Thymus (tissue), 11 donors: ENCODE measurements around the gene KCNJ6. TPM values are rescaled to one million over a fixed set of nuclear protein-coding genes. Genes with fewer than 3 reads are reported as not detected.

Experiments used
- DNase-seq, 9 donors: peaks; one replicate each; pipeline ENCODE4 v3.0.0-alpha.2; 2013; ENCODE audit warnings: low spot score in 9 of 9, low read depth in 6 of 9, missing footprints in 1 of 9
- H3K27ac ChIP-seq, 2 donors: one replicate each; pipeline ENCODE4 v1.5.1; 2013; ENCODE audit warnings: control low read depth in 1 of 2, low read depth in 1 of 2, low read length in 1 of 2, mild to moderate bottlenecking in 1 of 2, moderate library complexity in 1 of 2
- H3K27me3 ChIP-seq, 2 donors: one replicate each; pipeline ENCODE4 v1.5.1; 2013; ENCODE audit warnings: low read length in 1 of 2; ENCODE audit not compliant: control insufficient read depth in 2 of 2, insufficient read depth in 1 of 2
- H3K36me3 ChIP-seq, 2 donors: one replicate each; pipeline ENCODE4 v1.5.1; 2013; ENCODE audit warnings: low read length in 1 of 2, mild to moderate bottlenecking in 1 of 2, moderate library complexity in 1 of 2; ENCODE audit not compliant: control insufficient read depth in 2 of 2, insufficient read depth in 2 of 2
- H3K4me1 ChIP-seq, 2 donors: one replicate each; pipeline ENCODE4 v1.5.1; 2013; ENCODE audit warnings: low read length in 2 of 2; ENCODE audit not compliant: control insufficient read depth in 2 of 2, insufficient read depth in 2 of 2
- H3K4me3 ChIP-seq, 2 donors: one replicate each; pipeline ENCODE4 v1.5.1; 2013; ENCODE audit warnings: low read length in 2 of 2, control low read depth in 1 of 2, mild to moderate bottlenecking in 1 of 2
- H3K9me3 ChIP-seq, 2 donors: one replicate each; pipeline ENCODE4 v1.5.1; 2013; ENCODE audit warnings: low read length in 1 of 2, mild to moderate bottlenecking in 1 of 2; ENCODE audit not compliant: control insufficient read depth in 2 of 2, insufficient read depth in 1 of 2
- WGBS: extraction: QIAGEN DNeasy Blood & Tissue Kit; methylation state at CpG from one replicate; pipeline ENCODE4 v1.1.7; 2013; 5-methylcytosine and 5-hydroxymethylcytosine counted together
- polyA plus RNA-seq: library from polyadenylated mRNA; stranded (reverse); fragments of 200-250 nt; gene quantifications from one replicate; pipeline ENCODE4 v1.2.3, GENCODE V29; 2013
- total RNA-seq: library from RNA; stranded (reverse); fragments of 120-200 nt; gene quantifications from one replicate; pipeline ENCODE4 v1.2.4, GENCODE V29; 2013
- donor health status: healthy.

KCNJ6 gene
- total and polyA plus RNA-seq, 2 donors: under 0.01 to 0.02 TPM

- Histone ChIP-seq H3K27me3 (no peaks in the 10 kb centered on the region), H3K27ac (no peak overlapping the region), H3K4me3 (no peak overlapping the region), H3K36me3 (no peaks in the 10 kb centered on the region), H3K9me3 (peaks cover 0 to 1% of the 10 kb centered on the region in 2 donors), H3K4me1 (no peaks in the 10 kb centered on the region)
- WGBS: 81% methylated on average over 2 of the region's 2 CpGs
- DNase-seq: no peak
These were observed 24.3 kb downstream of the KCNJ6 start for GRCh38 chr21:37891972-37892371.

GRCh38 chr21:37888659-37889058 lies 27.6 kb downstream of the KCNJ6 start:
- Histone ChIP-seq H3K4me1 (no peaks in the 10 kb centered on the region), H3K27me3 (no peaks in the 10 kb centered on the region), H3K27ac (no peak overlapping the region), H3K9me3 (peaks cover 0 to 1% of the 10 kb centered on the region in 2 donors), H3K4me3 (no peak overlapping the region), H3K36me3 (no peaks in the 10 kb centered on the region)
- WGBS: 95% methylated on average over 6 of the region's 6 CpGs
- no peak for DNase-seq

- Histone ChIP-seq H3K4me1 (no peaks in the 10 kb centered on the region), H3K36me3 (no peaks in the 10 kb centered on the region), H3K27me3 (no peaks in the 10 kb centered on the region), H3K9me3 (peaks cover 0 to 1% of the 10 kb centered on the region in 2 donors), H3K4me3 (no peak overlapping the region), H3K27ac (no peak overlapping the region)
- 85% methylated on average over 3 of the region's 3 CpGs for WGBS
- DNase-seq: no peak
These were observed 29.4 kb downstream of the KCNJ6 start for GRCh38 chr21:37886726-37887299.

DNA sequence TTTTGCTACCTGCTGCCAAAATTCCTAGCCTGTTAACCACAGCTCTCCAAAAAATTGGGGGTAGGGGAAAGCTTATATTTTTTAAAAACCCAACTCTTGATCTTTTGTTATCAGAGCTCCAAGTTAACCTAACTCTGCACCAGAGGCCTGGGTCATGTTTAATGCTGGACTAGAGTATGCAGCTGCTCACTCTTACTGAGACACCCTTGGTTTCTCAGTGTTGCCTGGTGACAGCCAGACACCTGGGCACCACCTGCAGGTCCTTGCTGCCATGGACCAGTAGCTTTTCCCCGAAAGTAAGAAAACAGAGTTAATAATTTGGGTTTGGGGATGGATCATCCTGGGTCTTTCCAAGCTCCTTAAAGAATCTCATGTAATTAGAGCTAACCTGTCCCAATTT lies 30.1 kb downstream of the KCNJ6 start:
- Histone ChIP-seq H3K9me3 (no peaks in the 10 kb centered on the region), H3K4me3 (no peak overlapping the region), H3K4me1 (no peaks in the 10 kb centered on the region), H3K36me3 (no peaks in the 10 kb centered on the region), H3K27ac (no peak overlapping the region), H3K27me3 (no peaks in the 10 kb centered on the region)
- no peak for DNase-seq
- WGBS: 96% methylated on average over 1 of the region's 1 CpG

GRCh38 chr21:37878946-37879660 lies 37.2 kb downstream of the KCNJ6 start:
- no peak for DNase-seq
- Histone ChIP-seq H3K4me1 (peaks cover 2 to 5% of the 10 kb centered on the region in 2 donors), H3K27ac (no peak overlapping the region), H3K4me3 (no peak overlapping the region), H3K27me3 (no peaks in the 10 kb centered on the region), H3K9me3 (no peaks in the 10 kb centered on the region), H3K36me3 (no peaks in the 10 kb centered on the region)
- WGBS: 87% methylated on average over 7 of the region's 7 CpGs

GRCh38 chr21:37877888-37878684 lies 38.2 kb downstream of the KCNJ6 start:
- H3K4me3 ChIP-seq: no peak overlapping the region
- 94% methylated on average over 3 of the region's 3 CpGs for WGBS
- H3K9me3 ChIP-seq: no peaks in the 10 kb centered on the region
- H3K36me3 ChIP-seq: no peaks in the 10 kb centered on the region
- DNase-seq: no peak
- no peak overlapping the region for H3K27ac ChIP-seq
- peaks cover 2 to 5% of the 10 kb centered on the region in 2 donors for H3K4me1 ChIP-seq
- H3K27me3 ChIP-seq: no peaks in the 10 kb centered on the region

- WGBS: 97% methylated on average over 1 of the region's 1 CpG
- Histone ChIP-seq H3K27me3 (no peaks in the 10 kb centered on the region), H3K27ac (no peak overlapping the region), H3K4me1 (peaks cover 2 to 5% of the 10 kb centered on the region in 2 donors), H3K9me3 (no peaks in the 10 kb centered on the region), H3K36me3 (no peaks in the 10 kb centered on the region), H3K4me3 (no peak overlapping the region)
- no peak for DNase-seq
These were observed 39.1 kb downstream of the KCNJ6 start for GRCh38 chr21:37877171-37877570.

DNA sequence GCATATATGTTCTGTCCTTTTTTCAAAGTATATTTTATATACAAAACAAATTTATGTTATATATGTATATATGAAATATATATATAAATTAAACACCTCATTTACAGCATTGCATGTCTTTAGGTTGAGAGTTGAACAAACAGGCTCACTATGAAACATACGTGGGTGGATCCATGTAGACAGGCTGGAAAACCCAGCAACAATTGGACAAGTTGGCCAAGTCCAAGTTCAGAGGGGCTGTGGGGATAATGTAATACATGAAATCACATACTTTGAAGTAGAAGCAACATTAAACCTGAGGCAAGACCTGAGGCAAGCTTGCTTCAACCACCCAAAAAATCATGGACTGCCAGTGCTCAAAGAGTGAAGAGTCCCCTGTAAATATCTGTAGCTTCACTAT lies 39.7 kb downstream of the KCNJ6 start:
- Histone ChIP-seq H3K36me3 (no peaks in the 10 kb centered on the region), H3K4me3 (no peak overlapping the region), H3K9me3 (no peaks in the 10 kb centered on the region), H3K4me1 (peaks cover 2 to 5% of the 10 kb centered on the region in 2 donors), H3K27me3 (no peaks in the 10 kb centered on the region), H3K27ac (no peak overlapping the region)
- DNase-seq: no peak
- WGBS: 100% methylated on average over 1 of the region's 1 CpG
